GM19035 (cell line): ENCODE measurements around the gene UBXN1.
"Not testable (repeated sequence)": the region's sequence is repeated elsewhere in the genome, so short reads cannot be mapped to it uniquely, and the experiment has no call there.

ENCODE experiments used
- ATAC-seq: cut with Tn5 transposase; IDR thresholded peaks from one replicate; pipeline ENCODE4 v1.9.1; 2021; ENCODE audit not compliant: unreplicated experiment

Gene UBXN1

GRCh38 chr11:62708793-62709192 lies 29.9 kb upstream of the UBXN1 start:
- ATAC-seq: no peak

GRCh38 chr11:62708392-62708791 lies 29.5 kb upstream of the UBXN1 start:
- ATAC-seq: no peak

- ATAC-seq: no peak
These were observed 28.5 kb upstream of the UBXN1 start, which contains the start of the genes BSCL2 and GNG3 for GRCh38 chr11:62707277-62707861. Gene BSCL2, minus strand, starts transcription at chr11:62707424. Its CDS starts 229 bp downstream, at chr11:62707195. Gene GNG3, plus strand, starts transcription at chr11:62707676. Its CDS starts 620 bp downstream, at chr11:62708296.

GRCh38 chr11:62706850-62707247 lies 28.0 kb upstream of the UBXN1 start:
- ATAC-seq: no peak

- peak; percentile 54 for ATAC-seq
These were observed 27.3 kb upstream of the UBXN1 start for GRCh38 chr11:62705880-62706849.

- no peak for ATAC-seq
These were observed 26.5 kb upstream of the UBXN1 start for GRCh38 chr11:62705413-62705812.

GRCh38 chr11:62703921-62704320 lies 25.0 kb upstream of the UBXN1 start:
- not testable (repeated sequence) for ATAC-seq

GRCh38 chr11:62702246-62702645 lies 23.4 kb upstream of the UBXN1 start:
- ATAC-seq: no peak

GRCh38 chr11:62694455-62695167 lies 15.7 kb upstream of the UBXN1 start:
- ATAC-seq: no peak

GRCh38 chr11:62693624-62694023 lies 14.8 kb upstream of the UBXN1 start:
- ATAC-seq: not testable (repeated sequence)

GRCh38 chr11:62689421-62690183 lies 10.7 kb upstream of the UBXN1 start, which contains the start of gene LRRN4CL:
Gene LRRN4CL, minus strand, starts transcription at chr11:62689530. Its CDS starts 1,022 bp downstream, at chr11:62688508.
- no peak for ATAC-seq

- ATAC-seq: no peak
These were observed 9.6 kb upstream of the UBXN1 start for GRCh38 chr11:62688491-62688890.

GRCh38 chr11:62687508-62688396 lies 8.9 kb upstream of the UBXN1 start:
- ATAC-seq: no peak

GRCh38 chr11:62682518-62682917 lies 3.6 kb upstream of the UBXN1 start:
- no peak for ATAC-seq

GRCh38 chr11:62680825-62681240 lies 2.0 kb upstream of the UBXN1 start:
- ATAC-seq: no peak

- no peak for ATAC-seq
These were observed 472 bp downstream of the UBXN1 start for GRCh38 chr11:62678433-62678769.

- no peak for ATAC-seq
These were observed 1.2 kb downstream of the UBXN1 start for GRCh38 chr11:62677714-62678113.

GRCh38 chr11:62677156-62677555 lies 1.7 kb downstream of the UBXN1 start:
- ATAC-seq: no peak

GRCh38 chr11:62676698-62677097 lies 2.2 kb downstream of the UBXN1 start:
- no peak for ATAC-seq

GRCh38 chr11:62675415-62675814 lies 3.5 kb downstream of the UBXN1 start:
- ATAC-seq: not testable (repeated sequence)
